Tibial nerve (tissue), 4 donors: Measurements from ENCODE around the gene SEC16A.

ENCODE experiments used
- CTCF ChIP-seq, 5 experiments: fragments of 200-600 bp in 3 of 5; fragments of 450-650 bp in 2 of 5; sonication (generic) in 3 of 5; IDR thresholded peaks; one replicate each; pipeline ENCODE4 v1.5.1; 2016 to 2019; ENCODE audit warnings: antibody characterized with exemption in 5 of 5, mild to moderate bottlenecking in 3 of 5, moderate library complexity in 2 of 5
- EP300 ChIP-seq, 2 donors: sonication (generic); formaldehyde crosslinking; IDR thresholded peaks; one replicate each; pipeline ENCODE4 v1.6.1; 2017; ENCODE audit warnings: antibody characterized with exemption in 2 of 2, mild to moderate bottlenecking in 1 of 2
- POLR2A ChIP-seq, 2 donors: fragments of 450-650 bp; IDR thresholded peaks; one replicate each; pipeline ENCODE4 v1.6.1; 2017; ENCODE audit warnings: antibody characterized with exemption in 2 of 2, mild to moderate bottlenecking in 2 of 2, moderate library complexity in 2 of 2

- TF ChIP-seq CTCF (IDR thresholded peaks at IDR 0.05) (no peak), EP300 (IDR thresholded peaks at IDR 0.05) (no peak), POLR2A (IDR thresholded peaks at IDR 0.05) (no peak)
Measured at GRCh38 chr9:136497916-136498695, 15.3 kb upstream of the SEC16A start.
